NCI-H2029 treated with DMSO at 0.1 percent for 48 hours (cell line): ENCODE measurements around the gene MYO1A.
"Not testable (repeated sequence)": the region's sequence is repeated elsewhere in the genome, so short reads cannot be mapped to it uniquely, and the experiment has no call there.

Experiments used
- DNase-seq: peaks from one replicate; lab custom pipeline; 2025; lab: John Stamatoyannopoulos, UW

MYO1A gene

DNA sequence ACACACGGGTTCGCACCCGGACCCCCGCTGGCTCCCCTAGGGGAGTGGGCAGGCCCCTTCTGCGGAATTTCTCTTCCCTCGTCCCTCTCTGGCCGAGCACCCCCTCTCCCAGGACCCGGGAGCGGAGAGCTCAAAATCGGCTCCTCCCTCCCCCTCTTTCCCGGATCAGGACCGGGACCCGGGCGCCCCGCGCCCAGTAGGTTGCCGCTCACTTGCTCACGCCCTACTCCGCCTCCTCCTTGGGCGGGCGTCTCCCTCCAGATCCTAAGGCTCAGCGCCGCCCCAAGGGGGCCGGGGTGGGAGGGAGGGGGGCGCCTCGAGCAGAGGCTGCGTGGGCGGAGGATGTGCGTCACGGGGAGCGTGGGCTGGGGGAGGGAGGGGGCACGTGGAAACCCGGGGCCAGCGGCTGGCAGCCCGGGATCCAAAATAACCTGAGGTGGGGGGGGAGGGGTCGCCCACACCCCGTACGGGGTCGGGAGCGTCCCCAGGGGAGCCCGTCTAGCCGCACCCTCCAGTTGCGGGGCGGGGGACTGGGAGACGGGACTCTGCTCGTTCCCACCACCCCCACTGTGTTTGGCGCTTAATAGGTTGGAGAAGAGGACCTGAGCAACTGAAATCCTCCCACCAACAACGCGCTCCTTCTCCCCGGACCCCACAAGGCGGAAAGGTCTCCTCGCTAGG is 37.2 kb upstream of the MYO1A start:
- no peak for DNase-seq

GRCh38 chr12:57086493-57087009 is 36.6 kb upstream of the MYO1A start:
- no peak for DNase-seq

DNA sequence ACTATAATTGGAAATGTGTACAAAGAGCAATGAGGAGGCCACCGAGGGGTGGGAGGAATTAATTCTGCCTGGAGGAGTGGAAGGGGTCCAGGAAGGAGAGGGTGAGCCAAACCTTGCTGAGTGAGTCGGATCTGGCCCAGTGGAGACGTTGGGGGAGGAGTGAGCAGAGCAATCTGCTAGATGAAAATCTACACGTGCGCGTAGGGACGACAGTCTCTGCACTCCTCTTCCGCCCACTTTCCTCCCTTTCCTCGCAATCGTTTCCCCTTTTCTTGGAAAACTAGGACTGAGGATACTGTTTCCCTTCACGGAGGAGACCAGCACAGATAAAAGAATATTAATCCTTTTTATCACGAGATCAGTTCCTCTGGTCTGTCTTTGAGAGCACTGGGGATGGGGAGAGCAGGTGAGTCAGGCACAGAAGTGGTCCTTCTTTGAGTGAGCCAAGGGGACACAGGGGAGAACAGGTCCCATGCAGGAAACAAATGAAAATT is 36.1 kb upstream of the MYO1A start:
- no peak for DNase-seq

- DNase-seq: no peak
These were observed 30.9 kb upstream of the MYO1A start for GRCh38 chr12:57080855-57081254.

DNA sequence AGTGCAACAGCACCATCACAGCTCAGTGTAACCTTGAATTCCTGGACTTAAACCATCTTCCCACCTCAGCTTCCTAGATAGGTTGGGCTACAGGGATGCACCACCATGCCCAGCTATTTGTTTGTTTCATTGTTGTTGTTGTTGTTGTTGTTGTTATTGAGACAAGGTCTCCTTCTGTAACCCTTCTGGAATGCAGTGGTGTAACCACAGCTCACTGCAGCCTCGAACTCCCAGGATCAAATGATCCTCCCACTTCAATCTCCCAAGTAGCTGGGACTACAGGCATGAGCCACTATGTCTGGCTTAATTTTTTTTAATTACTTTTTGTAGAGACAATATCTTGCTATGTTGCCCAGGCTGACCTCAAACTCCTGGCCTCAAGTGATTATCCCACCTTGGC is 29.9 kb upstream of the MYO1A start:
- no peak for DNase-seq

- DNase-seq: peak; percentile 99
These were observed 28.8 kb upstream of the MYO1A start, which contains the start of gene NEMP1 for GRCh38 chr12:57078519-57079404. TSS of gene NEMP1 (minus strand) at chr12:57078791. CDS start at chr12:57078745, 46 bp downstream.

- DNase-seq: not testable (repeated sequence)
These were observed 23.9 kb upstream of the MYO1A start for GRCh38 chr12:57073566-57074450.

DNA sequence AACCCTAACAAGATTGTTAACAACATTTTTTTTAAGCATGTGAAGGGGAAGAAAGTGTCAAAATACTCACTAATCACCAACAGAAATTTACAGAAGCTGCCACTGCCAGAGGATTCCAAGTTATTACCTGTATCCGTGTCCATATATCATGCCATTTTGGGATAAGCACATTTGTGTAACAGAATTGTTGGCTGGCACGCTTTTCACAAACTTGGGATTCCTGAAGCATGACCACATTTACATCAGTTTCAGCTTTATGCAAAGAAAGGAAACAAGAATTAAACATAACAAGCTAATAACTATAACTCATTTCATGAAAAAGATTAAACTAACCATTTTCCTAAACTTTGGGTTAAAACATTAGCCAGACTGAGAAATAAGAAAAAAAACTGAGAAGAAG is 22.7 kb upstream of the MYO1A start:
- no peak for DNase-seq

DNA sequence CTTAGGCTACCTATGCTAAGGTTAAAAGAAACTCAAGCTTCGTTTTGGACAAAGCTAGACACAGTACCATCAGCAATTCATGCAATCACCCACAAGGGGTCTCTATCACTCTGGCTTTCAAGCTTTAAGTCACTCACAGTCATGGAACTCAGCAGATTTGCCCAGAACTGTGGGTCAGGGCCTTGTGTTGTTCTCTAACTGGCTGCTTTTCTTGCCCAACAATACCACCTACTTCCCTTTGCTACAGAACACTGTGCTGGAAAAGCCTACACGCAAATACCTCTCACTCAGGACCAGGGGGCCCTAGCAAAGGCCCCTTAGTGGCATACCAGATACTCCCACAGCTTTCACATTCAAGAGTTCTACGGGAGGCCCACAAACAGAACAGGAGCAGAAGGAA is 19.6 kb upstream of the MYO1A start:
- peak; percentile 39 for DNase-seq

- no peak for DNase-seq
These were observed 16.3 kb upstream of the MYO1A start for GRCh38 chr12:57066245-57066644.

- no peak for DNase-seq
These were observed 14.2 kb upstream of the MYO1A start for GRCh38 chr12:57063991-57064685.

DNA sequence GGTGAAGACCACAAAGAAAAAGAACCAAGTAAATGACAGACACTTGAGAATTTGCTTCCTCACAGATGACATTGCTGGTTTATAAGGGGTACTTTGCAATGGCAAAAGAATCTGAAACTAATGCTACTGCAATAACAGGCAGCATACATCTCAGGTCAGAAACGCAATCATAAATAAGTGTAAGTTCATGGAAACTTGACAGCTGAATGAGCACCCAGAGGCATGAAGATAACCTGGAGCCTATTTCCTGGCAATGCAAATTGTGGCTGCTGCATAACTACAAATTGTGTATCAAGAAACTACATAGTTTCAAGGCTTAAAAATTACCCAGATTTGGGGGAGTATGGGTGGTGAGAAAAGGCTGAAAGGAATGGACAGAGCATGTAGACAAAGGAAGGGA is 8.5 kb upstream of the MYO1A start:
- no peak for DNase-seq

DNA sequence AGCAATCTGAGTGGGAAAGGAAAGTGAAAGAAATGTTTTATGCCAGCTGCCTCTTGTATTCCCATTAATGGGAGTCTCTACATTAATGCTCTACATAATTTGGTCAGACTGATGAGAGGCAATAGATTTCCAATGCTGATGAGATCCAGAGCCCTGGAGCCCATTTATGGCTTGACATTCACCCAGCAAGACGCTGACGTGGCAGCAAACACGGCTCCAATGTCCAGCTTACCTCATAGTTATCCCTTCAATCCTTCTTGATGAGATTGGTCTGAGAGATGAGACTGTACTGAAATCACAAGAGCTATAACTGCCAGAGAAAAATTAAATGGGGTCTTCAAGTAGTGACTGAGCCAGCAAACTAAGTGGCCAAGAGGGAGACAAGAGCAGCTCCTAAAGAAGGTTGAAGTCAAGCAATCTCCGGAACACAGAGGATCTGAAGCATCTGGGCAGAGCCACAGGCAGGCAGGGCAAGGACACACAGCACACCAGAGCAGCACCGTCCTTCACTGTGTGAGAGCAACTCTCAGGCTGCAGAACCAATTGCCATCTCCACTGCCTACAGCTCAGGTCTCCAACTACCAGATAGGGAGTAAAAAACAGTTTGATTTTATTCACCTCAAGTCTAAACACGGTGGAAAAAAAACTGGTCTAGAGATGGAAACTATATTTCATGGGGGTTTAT is 7.3 kb upstream of the MYO1A start:
- DNase-seq: no peak

- no peak for DNase-seq
These were observed 5.9 kb upstream of the MYO1A start for GRCh38 chr12:57055824-57056223.

DNA sequence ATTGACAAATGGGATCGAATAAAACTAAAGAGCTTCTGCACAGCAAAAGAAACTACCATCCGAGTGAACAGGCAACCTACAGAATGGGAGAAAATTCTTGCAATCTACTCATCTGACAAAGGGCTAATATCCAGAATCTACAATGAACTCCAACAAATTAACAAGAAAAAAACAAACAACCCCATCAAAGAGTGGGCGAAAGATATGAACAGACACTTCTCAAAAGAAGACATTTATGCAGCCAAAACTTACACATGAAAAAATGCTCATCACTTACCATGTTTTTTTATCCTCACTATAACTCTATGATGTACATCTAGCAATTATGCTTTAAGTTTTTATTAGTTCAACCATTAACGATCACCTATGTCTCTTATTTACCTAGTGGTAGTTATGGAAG is 4.0 kb upstream of the MYO1A start:
- not testable (repeated sequence) for DNase-seq

DNA sequence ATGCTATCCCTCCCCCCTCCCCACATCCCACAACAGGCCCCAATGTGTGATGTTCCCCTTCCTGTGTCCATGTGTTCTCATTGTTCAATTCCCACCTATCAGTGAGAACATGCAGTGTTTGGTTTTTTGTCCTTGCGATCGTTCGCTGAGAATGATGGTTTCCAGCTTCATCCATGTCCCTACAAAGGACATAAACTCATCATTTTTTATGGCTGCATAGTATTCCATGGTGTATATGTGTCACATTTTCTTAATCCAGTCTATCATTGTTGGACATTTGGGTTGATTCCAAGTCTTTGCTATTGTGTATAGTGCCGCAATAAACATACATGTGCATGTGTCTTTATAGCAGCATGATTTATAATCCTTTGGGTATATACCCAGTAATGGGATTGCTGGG is 3.2 kb upstream of the MYO1A start:
- not testable (repeated sequence) for DNase-seq

- no peak for DNase-seq
These were observed 1.1 kb upstream of the MYO1A start for GRCh38 chr12:57051011-57051410.

DNA sequence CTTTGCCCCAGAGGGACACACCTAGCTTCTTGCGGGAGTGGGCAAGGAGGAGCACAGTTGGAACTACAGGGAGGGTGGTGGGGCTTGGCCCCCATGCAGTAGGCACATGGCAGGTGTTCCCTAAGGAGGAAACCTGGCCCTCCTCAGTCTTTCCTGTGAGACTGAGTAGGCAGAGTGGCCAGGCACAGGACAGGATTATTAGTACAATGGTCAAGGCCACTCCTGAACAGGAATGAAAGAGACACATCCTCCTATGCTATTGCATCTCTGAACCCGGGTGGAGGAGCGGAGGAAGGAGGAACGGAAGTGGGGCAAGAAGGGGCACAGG is 846 bp downstream of the MYO1A start:
- DNase-seq: no peak

DNA sequence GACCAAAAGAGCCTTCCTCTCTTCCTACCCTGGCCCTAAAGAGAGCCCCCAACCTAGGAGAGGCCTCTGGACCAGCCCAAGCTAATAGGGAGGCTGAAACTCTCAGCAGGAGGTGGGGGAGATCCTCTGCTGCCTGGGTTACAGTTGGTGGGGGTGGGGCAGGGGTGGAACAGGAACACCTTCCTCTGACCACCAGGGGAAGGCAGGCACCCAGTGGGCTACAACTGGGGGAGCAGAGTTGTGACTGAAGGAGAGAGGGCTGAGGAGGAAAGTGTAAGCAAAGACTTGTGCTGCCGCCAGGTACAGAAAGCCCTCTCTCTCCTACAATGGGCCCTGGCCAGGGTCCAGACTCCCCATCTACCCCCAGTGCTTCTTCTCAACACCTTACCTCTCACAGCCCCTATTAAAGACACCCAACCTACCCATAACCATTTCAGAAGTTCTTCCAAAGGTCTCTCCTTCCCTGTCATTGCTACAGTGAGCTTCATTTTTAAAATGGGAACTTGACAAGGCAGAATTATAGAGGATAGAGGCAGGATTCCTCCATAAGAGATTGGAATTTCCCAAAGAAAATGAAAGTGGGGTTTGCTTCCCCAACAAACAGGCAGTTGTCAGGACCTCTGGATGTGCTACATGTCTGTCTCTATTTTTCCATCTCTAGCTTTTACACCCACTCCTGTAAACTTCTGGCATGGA is 1.4 kb downstream of the MYO1A start:
- DNase-seq: no peak

- DNase-seq: no peak
These were observed 1.9 kb downstream of the MYO1A start for GRCh38 chr12:57047981-57048380.
